GM21390 (cell line): Measurements from ENCODE around the gene PCSK5.
"Not testable (repeated sequence)": the region's sequence is repeated elsewhere in the genome, so short reads cannot be mapped to it uniquely, and the experiment has no call there.

Experiments
- ATAC-seq: cut with Tn5 transposase; IDR thresholded peaks from one replicate; pipeline ENCODE4 v1.9.1; 2021; ENCODE audit not compliant: unreplicated experiment

PCSK5 gene

DNA sequence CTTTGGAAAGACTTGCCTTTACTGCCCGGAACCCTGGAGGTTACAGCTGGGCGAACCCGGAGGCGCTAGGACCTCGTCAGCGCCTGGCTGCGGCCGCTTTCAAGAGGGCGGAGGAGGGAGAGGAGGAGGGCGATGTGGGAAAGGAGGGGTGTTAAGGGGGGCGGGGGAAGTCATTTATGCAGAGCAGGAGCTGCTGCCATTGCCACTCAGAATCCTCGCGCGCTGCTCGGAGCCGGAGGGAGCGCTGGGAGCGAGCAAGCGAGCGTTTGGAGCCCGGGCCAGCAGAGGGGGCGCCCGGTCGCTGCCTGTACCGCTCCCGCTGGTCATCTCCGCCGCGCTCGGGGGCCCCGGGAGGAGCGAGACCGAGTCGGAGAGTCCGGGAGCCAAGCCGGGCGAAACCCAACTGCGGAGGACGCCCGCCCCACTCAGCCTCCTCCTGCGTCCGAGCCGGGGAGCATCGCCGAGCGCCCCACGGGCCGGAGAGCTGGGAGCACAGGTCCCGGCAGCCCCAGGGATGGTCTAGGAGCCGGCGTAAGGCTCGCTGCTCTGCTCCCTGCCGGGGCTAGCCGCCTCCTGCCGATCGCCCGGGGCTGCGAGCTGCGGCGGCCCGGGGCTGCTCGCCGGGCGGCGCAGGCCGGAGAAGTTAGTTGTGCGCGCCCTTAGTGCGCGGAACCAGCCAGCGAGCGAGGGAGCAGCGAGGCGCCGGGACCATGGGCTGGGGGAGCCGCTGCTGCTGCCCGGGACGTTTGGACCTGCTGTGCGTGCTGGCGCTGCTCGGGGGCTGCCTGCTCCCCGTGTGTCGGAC, at the start of gene PCSK5:
Gene PCSK5 (plus strand): TSS at position 202 of the 805 bp plus-strand sequence. CDS start 509 bp downstream, at position 711.
- peak; percentile 89 for ATAC-seq

DNA sequence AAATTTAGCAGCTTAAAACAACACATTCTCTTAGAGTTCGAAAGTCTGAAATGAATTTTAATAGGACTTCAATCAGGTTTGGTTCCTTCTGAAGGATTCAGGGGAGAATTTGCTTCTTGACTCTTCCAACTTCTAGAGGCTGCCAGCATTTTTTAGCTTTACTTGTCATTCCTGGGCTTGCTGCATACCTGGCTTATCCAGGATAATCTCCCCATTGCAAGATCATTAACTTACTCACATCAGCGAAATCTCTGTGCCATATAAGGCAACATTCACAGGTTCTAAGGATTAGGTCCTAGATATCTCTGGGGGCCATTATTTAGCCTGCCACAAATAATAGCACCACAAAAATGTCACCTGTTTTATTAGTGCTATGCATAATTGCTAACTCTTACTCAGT, 46.2 kb upstream of the PCSK5 start:
- no peak for ATAC-seq

- no peak for ATAC-seq
Measured at GRCh38 chr9:75845806-75846205, 44.7 kb upstream of the PCSK5 start.

GRCh38 chr9:75847085-75847484, 43.4 kb upstream of the PCSK5 start:
- no peak for ATAC-seq

DNA sequence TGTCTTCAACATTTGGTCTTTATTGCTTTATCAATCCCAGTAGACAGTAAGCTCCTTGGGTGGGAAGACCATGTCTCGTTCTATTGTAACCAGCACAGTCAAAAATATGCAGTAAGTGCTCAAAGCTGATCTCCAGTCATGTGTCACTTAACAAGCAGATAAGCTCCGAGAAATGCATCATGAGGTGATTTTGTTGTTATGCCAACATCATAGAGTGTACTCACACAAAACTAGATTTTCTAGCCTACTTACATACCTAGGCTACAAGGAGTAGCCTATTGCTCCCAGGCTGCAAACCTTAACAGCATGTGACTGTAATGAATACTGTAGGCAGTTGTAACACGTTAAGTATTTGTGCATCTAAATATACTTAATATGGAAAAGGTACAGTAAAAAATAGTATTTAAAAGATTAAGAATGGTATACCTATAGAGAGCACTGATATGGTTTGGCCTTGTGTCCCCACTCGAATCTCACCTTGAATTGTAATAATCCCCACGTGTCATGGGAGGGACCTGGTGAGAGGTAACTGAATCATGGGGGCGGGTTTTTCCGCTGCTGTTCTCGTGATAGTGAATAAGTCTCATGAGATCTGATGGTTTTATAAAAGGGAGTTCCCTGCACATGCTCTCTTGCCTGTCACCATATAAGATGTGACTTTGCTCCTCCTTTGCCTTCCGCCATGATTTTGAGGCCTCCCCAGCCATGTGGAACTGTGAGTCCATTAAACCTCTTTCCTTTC, 39.8 kb upstream of the PCSK5 start:
- no peak for ATAC-seq

GRCh38 chr9:75851917-75852316, 38.6 kb upstream of the PCSK5 start:
- no peak for ATAC-seq

DNA sequence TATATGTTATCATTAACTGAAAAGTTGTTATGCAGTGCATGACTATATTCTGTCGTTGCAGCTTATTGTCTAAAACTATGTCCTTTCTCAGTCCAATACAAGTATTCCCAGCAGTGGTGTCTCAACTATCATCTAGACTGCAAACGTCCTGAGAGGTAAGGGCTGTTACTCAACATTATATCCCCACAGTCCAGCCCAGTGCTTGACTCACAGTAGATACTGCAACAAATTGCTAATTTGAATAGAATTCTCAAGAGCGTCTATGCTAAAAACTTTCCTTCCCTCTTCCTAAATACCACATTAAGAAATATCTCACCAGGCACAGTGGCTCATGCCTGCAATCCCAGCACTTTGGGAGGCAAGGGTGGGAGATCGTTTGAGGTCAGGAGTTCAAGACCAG, 37.7 kb upstream of the PCSK5 start:
- no peak for ATAC-seq

DNA sequence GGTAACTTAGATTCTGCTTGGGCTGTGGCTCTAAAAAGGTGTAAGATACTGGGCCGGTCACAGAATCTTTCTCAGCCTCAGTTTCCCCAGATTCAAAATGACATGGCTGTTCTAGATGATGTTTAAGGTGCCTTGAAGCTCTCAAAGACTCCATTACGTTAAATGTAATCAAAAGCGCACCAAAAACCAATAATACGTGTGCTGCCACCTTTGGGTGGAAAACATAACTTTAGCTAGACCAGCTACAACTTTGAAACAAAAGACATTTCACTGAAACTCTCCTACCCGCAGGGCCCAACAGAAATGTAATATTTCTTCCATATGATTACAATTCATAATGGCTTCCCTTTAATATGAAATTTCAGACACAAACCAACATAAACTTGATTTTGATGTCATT, 35.0 kb upstream of the PCSK5 start:
- no peak for ATAC-seq

GRCh38 chr9:75858497-75859092, 31.9 kb upstream of the PCSK5 start:
- no peak for ATAC-seq

DNA sequence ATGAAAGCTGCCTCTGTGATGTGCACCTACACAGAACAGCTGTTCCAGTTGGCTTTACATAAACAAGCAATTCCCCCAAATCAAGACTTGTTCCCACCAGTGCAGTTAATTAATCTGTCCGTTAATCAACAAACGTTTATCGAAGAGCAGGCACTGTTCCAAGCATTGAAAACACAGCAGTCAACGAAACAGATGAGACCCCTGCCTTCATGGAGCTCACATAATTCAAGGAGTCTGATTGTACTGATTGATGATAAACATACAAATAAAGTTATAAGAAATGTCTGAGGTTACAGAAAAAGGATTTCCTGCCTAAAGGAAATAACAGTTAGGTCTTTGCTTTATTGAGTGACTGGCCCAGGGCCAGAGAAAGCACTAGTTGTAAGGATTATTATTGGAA, 26.2 kb upstream of the PCSK5 start:
- ATAC-seq: no peak

DNA sequence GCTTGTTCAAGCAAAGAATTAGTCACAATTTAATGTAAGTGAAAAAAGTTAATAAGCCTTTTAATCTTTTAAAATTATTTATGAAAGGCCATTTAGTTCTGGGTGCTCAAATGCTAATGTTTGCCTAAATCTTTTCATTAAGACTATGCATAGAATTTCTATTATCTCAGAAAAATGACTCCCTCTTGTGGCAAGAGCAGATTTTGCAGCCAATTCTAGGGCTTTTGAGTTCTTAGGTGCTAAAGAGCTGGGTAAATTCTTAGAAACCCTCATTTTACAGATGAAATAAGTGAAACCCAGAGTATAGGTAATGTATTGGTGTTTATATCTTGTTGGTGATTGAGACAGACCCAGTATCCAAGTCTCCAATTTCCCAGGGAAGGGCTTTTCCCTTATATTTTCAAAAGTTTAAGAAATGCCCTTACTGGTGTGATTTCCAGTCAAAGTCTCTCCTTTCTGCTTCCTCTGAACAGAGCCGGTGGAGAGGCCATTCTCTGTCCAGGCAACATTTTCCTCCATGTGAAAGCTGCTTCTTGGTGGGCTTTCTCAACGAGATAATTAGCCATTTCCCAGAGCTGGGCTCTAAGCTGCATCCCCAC, 24.1 kb upstream of the PCSK5 start:
- ATAC-seq: peak; percentile 60

GRCh38 chr9:75868526-75868925, 21.9 kb upstream of the PCSK5 start:
- not testable (repeated sequence) for ATAC-seq

GRCh38 chr9:75869236-75869635, 21.2 kb upstream of the PCSK5 start:
- no peak for ATAC-seq

DNA sequence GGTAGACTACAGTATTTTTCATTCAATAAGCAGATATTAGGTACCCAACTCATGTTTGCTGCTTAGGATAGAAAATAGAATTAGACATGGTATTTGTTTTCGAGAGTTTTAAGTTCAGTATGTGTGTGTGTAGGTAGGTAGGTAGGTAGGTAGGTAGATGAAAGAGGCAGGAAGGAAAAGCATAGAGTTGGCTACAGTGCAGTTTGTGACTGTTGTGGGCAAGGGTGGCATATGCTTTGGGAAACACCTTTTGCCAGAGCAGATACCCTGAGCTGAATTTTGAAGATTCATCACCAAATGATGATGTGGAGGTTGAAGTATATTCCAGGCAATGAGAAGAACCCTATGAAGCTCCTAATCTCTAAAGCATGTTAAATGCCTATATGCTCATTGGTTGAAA, 20.0 kb upstream of the PCSK5 start:
- no peak for ATAC-seq

DNA sequence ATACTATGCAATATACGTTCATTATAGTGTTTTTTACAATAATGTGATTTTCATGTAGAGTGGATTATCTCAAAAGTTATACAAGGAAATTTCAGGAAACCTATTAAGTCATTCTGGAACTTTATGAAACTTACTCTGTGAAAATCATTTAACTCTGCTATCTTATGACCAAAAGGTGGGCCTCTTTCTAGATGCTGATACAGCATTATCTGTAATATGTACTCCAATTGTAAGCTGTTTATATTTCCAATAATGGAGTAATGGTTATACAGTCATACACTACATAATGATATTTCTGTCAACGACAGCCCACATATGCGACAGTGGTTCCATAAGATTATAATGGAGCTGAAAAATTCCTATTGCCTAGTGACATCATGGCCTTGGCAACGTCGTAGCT, 18.8 kb upstream of the PCSK5 start:
- ATAC-seq: no peak

GRCh38 chr9:75873712-75874111, 16.8 kb upstream of the PCSK5 start:
- no peak for ATAC-seq

DNA sequence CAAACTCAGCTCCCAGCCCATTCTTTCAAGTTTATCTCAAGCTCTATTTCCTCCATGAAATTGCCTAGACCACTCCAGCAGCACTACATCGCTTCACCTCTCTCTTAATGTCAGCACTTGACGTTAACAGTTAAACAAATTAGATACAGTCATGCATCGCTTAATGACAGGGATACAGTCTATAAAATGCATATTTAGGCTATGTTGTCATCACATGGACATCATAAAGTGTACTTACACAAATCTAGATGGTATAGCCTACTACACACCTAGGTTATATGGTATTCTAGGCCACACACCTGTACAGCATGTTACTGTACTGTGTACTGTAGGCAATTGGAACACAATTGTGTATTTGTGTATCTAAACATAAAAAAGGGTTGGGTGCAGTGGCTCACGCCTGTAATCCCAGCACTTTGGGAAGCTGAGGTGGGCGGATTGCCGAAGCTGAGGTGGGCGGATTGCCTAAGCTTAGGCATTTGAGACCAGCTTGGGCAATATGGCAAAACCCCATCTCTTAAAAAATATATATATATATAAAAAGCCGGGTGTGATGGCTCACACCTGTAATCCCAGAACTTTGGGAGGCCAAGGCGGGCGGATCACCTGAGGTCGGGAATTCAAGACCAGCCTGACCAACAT, 13.4 kb upstream of the PCSK5 start:
- ATAC-seq: no peak

DNA sequence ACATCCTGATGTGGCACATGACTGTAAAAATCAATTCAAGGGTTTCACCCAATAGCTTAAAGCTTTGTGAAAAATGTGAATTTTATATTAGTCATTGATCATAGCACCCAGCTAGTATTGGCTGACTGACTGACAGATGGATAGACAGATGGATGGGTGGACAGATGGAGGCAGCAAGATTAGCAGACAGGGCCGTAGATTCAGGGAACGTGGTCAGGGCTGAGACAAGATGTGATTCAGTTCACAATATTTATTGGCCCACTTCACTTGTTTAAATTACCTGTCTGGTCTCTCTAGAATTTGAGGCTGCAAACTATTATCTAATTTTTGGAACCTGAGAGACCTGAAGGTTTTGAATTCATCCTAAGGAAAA, 12.0 kb upstream of the PCSK5 start:
- ATAC-seq: no peak

DNA sequence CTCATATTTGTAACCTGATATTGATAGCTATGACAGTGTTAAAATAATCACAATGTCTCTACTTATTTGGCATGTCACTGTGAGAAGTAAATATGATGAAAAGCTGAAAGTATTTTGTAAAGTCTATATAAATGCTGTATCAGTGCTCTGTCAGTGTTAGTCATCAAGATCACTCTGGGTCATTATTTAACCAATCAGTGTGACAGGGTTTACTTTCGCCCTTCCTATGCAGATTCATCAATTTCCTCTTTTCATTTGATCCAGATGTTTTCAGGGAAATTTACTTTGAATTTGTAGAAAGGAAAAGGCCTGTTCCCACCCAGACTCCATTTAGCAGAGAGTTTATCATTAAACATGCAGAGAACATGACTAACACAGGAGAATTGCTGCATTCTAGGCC, 9.9 kb upstream of the PCSK5 start:
- ATAC-seq: no peak

DNA sequence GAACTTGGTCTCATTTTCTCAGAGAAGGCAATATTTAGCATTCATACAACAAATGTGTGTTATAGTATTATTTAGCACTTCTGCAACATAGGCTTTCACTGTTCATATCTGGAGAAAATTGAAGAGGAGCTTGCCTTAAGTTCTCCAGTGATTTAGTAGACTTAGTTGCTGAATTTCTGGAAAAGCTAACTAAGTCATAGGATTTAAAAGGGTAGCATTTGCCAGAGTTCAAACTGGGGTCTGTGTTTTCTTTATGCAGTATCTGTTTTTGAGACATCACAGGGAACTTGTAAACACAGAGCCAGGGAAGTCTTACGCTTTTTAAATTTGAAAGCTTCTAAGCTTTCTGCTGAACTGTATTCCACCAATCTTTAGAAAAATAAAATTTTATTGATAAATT, 8.7 kb upstream of the PCSK5 start:
- ATAC-seq: no peak

DNA sequence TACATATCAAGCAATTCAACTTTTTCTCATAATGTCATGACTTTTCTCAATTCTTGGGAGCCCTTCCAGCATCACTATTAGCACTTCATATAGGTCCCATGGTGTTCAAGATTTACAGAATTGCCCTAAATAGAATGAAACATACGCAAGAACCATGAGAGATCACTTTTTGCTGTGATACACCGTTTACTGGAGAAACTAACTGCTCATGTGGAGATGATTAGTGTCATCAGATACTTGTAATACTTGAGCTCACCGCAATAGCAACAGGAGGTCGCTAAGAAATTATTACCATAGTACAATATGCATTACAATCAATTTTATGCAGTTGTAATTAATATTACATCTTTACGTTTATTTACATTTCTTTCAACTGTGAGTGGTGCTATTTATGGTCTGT, 4.8 kb upstream of the PCSK5 start:
- ATAC-seq: no peak
